ENCODE measurements around the gene MRRF. TPM values are rescaled to one million over a fixed set of nuclear protein-coding genes. Genes with fewer than 3 reads are reported as not detected.

The MRRF gene
- total RNA-seq, 4 donors from 2014 or later = 22.7 to 39.4 (median 38.2) TPM

- TF ChIP-seq EP300 (IDR thresholded peaks at IDR 0.05) (no peak), POLR2A (IDR thresholded peaks at IDR 0.05) (no peak), CTCF (IDR thresholded peaks at IDR 0.05) (no peak)
- Histone ChIP-seq H3K4me3 (peak overlapping the region in 1 of 4 donors; percentile 51), H3K27ac (no peak overlapping the region), H3K36me3 (no peaks in the 10 kb centered on the region), H3K9me3 (no peaks in the 10 kb centered on the region), H3K4me1 (peaks cover 0 to 46% (median 12%) of the 10 kb centered on the region in 4 donors), H3K27me3 (peaks cover 4 to 98% of the 10 kb centered on the region in 2 donors)
- DNase-seq (ENCODE audit: low spot score in 2 of 2) = no peak
- 24 to 25% methylated on average over 41 to 42 of the region's 59 CpGs for WGBS, 2 donors
Measured at GRCh38 chr9:122226758-122227574, 37.7 kb upstream of the MRRF start.

- no peak overlapping the region for H3K27ac ChIP-seq
- DNase-seq (ENCODE audit: low spot score in 2 of 2) = no peak
- H3K4me3 ChIP-seq = peak overlapping the region in 2 of 4 donors; percentile 35 to 51
- peaks cover 4 to 97% of the 10 kb centered on the region in 2 donors for H3K27me3 ChIP-seq
- no peaks in the 10 kb centered on the region for H3K36me3 ChIP-seq
- H3K4me1 ChIP-seq = peaks cover 0 to 46% (median 12%) of the 10 kb centered on the region in 4 donors
- no peaks in the 10 kb centered on the region for H3K9me3 ChIP-seq
- WGBS, 2 donors = 18 to 34% methylated on average over 10 of the region's 10 CpGs
- TF ChIP-seq POLR2A (IDR thresholded peaks at IDR 0.05) (no peak), CTCF (IDR thresholded peaks at IDR 0.05) (no peak), EP300 (IDR thresholded peaks at IDR 0.05) (no peak)
Measured at GRCh38 chr9:122227575-122227900, 37.1 kb upstream of the MRRF start.

- Histone ChIP-seq H3K4me3 (peak overlapping the region; percentile 20 to 51 (median 32)), H3K9me3 (no peaks in the 10 kb centered on the region), H3K36me3 (no peaks in the 10 kb centered on the region), H3K27ac (peak overlapping the region in 1 of 4 donors; percentile 58), H3K27me3 (peaks cover 4 to 96% of the 10 kb centered on the region in 2 donors), H3K4me1 (peaks cover 0 to 41% (median 12%) of the 10 kb centered on the region in 4 donors)
- no peak for DNase-seq (ENCODE audit: low spot score in 2 of 2)
- 2% methylated on average over 33 to 38 of the region's 38 CpGs for WGBS, 2 donors
- TF ChIP-seq CTCF (IDR thresholded peaks at IDR 0.05) (no peak), EP300 (IDR thresholded peaks at IDR 0.05) (no peak), POLR2A (IDR thresholded peaks at IDR 0.05) (no peak)
Measured at GRCh38 chr9:122228191-122228567, 36.5 kb upstream of the MRRF start.

- no peaks in the 10 kb centered on the region for H3K36me3 ChIP-seq
- H3K27me3 ChIP-seq = peaks cover 4 to 90% of the 10 kb centered on the region in 2 donors
- peak within 1 kb of the TSS in 1 of 4 donors; percentile 58 for H3K27ac ChIP-seq
- no peak for TF ChIP-seq POLR2A (IDR thresholded peaks at IDR 0.05)
- H3K9me3 ChIP-seq = no peaks in the 10 kb centered on the region
- 4 to 6% methylated on average over 37 to 57 of the region's 70 CpGs for WGBS, 2 donors
- DNase-seq (ENCODE audit: low spot score in 2 of 2) = no peak
- H3K4me1 ChIP-seq = peaks cover 0 to 36% (median 12%) of the 10 kb centered on the region in 4 donors
- peak within 1 kb of the TSS; percentile 20 to 51 (median 32) for H3K4me3 ChIP-seq
Measured at GRCh38 chr9:122228568-122229484, 35.9 kb upstream of the MRRF start, which contains the start of gene LHX6. LHX6 (minus strand) TSS chr9:122228957; CDS start chr9:122228740, 217 bp downstream.

- H3K4me3 ChIP-seq = no peak overlapping the region
- peaks cover 4 to 84% of the 10 kb centered on the region in 2 donors for H3K27me3 ChIP-seq
- no peaks in the 10 kb centered on the region for H3K9me3 ChIP-seq
- TF ChIP-seq EP300 (IDR thresholded peaks at IDR 0.05) (no peak), CTCF (IDR thresholded peaks at IDR 0.05) (no peak)
- H3K27ac ChIP-seq = no peak overlapping the region
- 51 to 53% methylated on average over 4 of the region's 4 CpGs for WGBS, 2 donors
- peaks cover 0 to 36% (median 12%) of the 10 kb centered on the region in 4 donors for H3K4me1 ChIP-seq
- DNase-seq (ENCODE audit: low spot score in 2 of 2) = no peak
- no peaks in the 10 kb centered on the region for H3K36me3 ChIP-seq
Measured at GRCh38 chr9:122229485-122229837, 35.2 kb upstream of the MRRF start.

All from tibial nerve (tissue), 4 donors.